ENCODE measurements around the gene C2orf92. TPM values are rescaled to one million over a fixed set of nuclear protein-coding genes. Genes with fewer than 3 reads are reported as not detected.

Gene C2orf92
- total RNA-seq, 1 donor from 2014 or later, result 3.3 TPM

- Histone ChIP-seq H3K27ac (no peak overlapping the region), H3K36me3 (no peaks in the 10 kb centered on the region), H2AFZ (replicated peaks) (no peak overlapping the region), H3K4me1 (peaks cover 17% of the 10 kb centered on the region), H3K27me3 (no peaks in the 10 kb centered on the region), H4K20me1 (ENCODE audit: low read depth) (no peaks in the 10 kb centered on the region), H3K9ac (no peak overlapping the region), H3K9me3 (ENCODE audit: low read depth) (no peaks in the 10 kb centered on the region), H3K79me2 (ENCODE audit: low read depth) (no peaks in the 10 kb centered on the region), H3K4me2 (no peak overlapping the region), H3F3A (ENCODE audit: low read depth) (peaks cover 9% of the 10 kb centered on the region), H3K4me3 (no peak overlapping the region)
- Mint-ChIP-seq H3K4me3 (no peak overlapping the region), H3K27ac (no peak overlapping the region), H3K4me1 (peaks cover 31% of the 10 kb centered on the region), H3K9me3 (no peaks in the 10 kb centered on the region), H3K27me3 (ENCODE audit: insufficient read depth, low read depth) (peaks cover 3% of the 10 kb centered on the region), H3K36me3 (no peaks in the 10 kb centered on the region)
- no peak for DNase-seq (ENCODE audit: low spot score)
- TF ChIP-seq EZH2phosphoT487 (IDR thresholded peaks at IDR 0.05) (no peak), EZH2 (IDR thresholded peaks at IDR 0.05) (no peak), CTCF (IDR thresholded peaks at IDR 0.05) (no peak)
These were observed 80.1 kb downstream of the C2orf92 start for GRCh38 chr2:97749581-97749980.

DNA sequence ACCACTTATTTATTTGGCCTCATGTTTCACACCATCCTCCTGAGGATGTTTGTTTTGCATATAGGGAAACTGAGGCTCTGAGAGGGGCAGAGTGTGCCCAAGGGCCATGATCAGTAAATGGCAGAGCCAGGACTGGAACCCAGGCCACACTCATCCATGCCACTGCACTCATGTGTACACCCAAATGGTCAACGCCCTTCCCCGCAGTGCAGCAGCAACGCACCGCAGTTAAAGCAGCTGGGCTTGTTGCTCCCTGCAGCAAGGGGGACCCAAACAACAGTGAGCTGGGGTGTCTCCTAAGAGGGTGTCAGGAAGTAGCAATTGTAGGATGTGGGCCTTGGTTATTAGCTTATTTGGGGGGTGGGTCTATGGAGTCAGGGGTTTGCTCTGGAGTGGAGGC, 80.5 kb downstream of the C2orf92 start:
- peaks cover 3% of the 10 kb centered on the region for H3K27me3 Mint-ChIP-seq (ENCODE audit: insufficient read depth, low read depth)
- H3F3A ChIP-seq (ENCODE audit: low read depth), result peaks cover 9% of the 10 kb centered on the region
- H3K9me3 Mint-ChIP-seq, result no peaks in the 10 kb centered on the region
- H3K4me3 Mint-ChIP-seq, result no peak overlapping the region
- H3K36me3 ChIP-seq, result no peaks in the 10 kb centered on the region
- H3K27me3 ChIP-seq, result no peaks in the 10 kb centered on the region
- no peaks in the 10 kb centered on the region for H3K79me2 ChIP-seq (ENCODE audit: low read depth)
- H3K27ac Mint-ChIP-seq, result no peak overlapping the region
- H4K20me1 ChIP-seq (ENCODE audit: low read depth), result no peaks in the 10 kb centered on the region
- no peak for DNase-seq (ENCODE audit: low spot score)
- H3K4me2 ChIP-seq, result no peak overlapping the region
- H3K9ac ChIP-seq, result no peak overlapping the region
- H3K36me3 Mint-ChIP-seq, result peaks cover 2% of the 10 kb centered on the region
- H3K27ac ChIP-seq, result no peak overlapping the region
- no peaks in the 10 kb centered on the region for H3K9me3 ChIP-seq (ENCODE audit: low read depth)
- H2AFZ ChIP-seq (replicated peaks), result no peak overlapping the region
- H3K4me3 ChIP-seq, result no peak overlapping the region
- peaks cover 17% of the 10 kb centered on the region for H3K4me1 ChIP-seq
- peaks cover 31% of the 10 kb centered on the region for H3K4me1 Mint-ChIP-seq
- no peak for TF ChIP-seq EZH2phosphoT487 (IDR thresholded peaks at IDR 0.05)
- no peak for TF ChIP-seq EZH2 (IDR thresholded peaks at IDR 0.05)
- TF ChIP-seq CTCF (IDR thresholded peaks at IDR 0.05), result no peak

- H3K9ac ChIP-seq, result no peak overlapping the region
- peak overlapping the region; percentile 36 for H3K4me2 ChIP-seq
- H3K9me3 ChIP-seq (ENCODE audit: low read depth), result no peaks in the 10 kb centered on the region
- peak overlapping the region; percentile 55 for H2AFZ ChIP-seq (replicated peaks)
- H3K79me2 ChIP-seq (ENCODE audit: low read depth), result no peaks in the 10 kb centered on the region
- no peaks in the 10 kb centered on the region for H3K36me3 ChIP-seq
- H3F3A ChIP-seq (ENCODE audit: low read depth), result peaks cover 11% of the 10 kb centered on the region
- Mint-ChIP-seq H3K4me1 (peaks cover 31% of the 10 kb centered on the region), H3K4me3 (no peak overlapping the region), H3K9me3 (no peaks in the 10 kb centered on the region), H3K27ac (no peak overlapping the region), H3K36me3 (peaks cover 7% of the 10 kb centered on the region), H3K27me3 (ENCODE audit: insufficient read depth, low read depth) (peaks cover 6% of the 10 kb centered on the region)
- peaks cover 17% of the 10 kb centered on the region for H3K4me1 ChIP-seq
- no peak for TF ChIP-seq EZH2phosphoT487 (IDR thresholded peaks at IDR 0.05)
- TF ChIP-seq EZH2 (IDR thresholded peaks at IDR 0.05), result no peak
- TF ChIP-seq CTCF (IDR thresholded peaks at IDR 0.05), result no peak
- no peak overlapping the region for H3K4me3 ChIP-seq
- DNase-seq (ENCODE audit: low spot score), result no peak
- H3K27ac ChIP-seq, result no peak overlapping the region
- no peaks in the 10 kb centered on the region for H3K27me3 ChIP-seq
- H4K20me1 ChIP-seq (ENCODE audit: low read depth), result no peaks in the 10 kb centered on the region
These were observed 82.2 kb downstream of the C2orf92 start for GRCh38 chr2:97751752-97752151.

Small RNAs within 50 kb of the gene (small RNA-seq; reads per million reads assigned to genes)
- gene RNU4-8P, result not detected

Other genes starting within 250 kb of the C2orf92 start
- gene ANKRD36B, start 79.8 kb upstream of the C2orf92 start, total RNA-seq (ENCODE audit: low replicate concordance), result 37.7 and 61.1 TPM in 2 replicates
- 148 and 181 TPM in 2 replicates for gene COX5B, start 23.7 kb upstream of the C2orf92 start, total RNA-seq (ENCODE audit: low replicate concordance)
- 42.9 and 73.2 TPM in 2 replicates for gene ACTR1B, start 5.7 kb upstream of the C2orf92 start, total RNA-seq (ENCODE audit: low replicate concordance)
- gene ZAP70, start 43.9 kb downstream of the C2orf92 start, total RNA-seq (ENCODE audit: low replicate concordance), result 0.37 TPM in 1 of 2 replicates, not detected in the other

Data from neural progenitor cell (in vitro differentiated cells).